ENCODE measurements around the gene BRICD5.
A peak's percentile ranks its signal among the peaks of the same experiment; 100 is the strongest.
"Not testable (repeated sequence)": the region's sequence is repeated elsewhere in the genome, so short reads cannot be mapped to it uniquely, and the experiment has no call there.

Gene BRICD5

GRCh38 chr16:2210386-2211365, at the start of gene BRICD5:
TSS of gene BRICD5 (minus strand) at chr16:2210863. CDS start at chr16:2210833, 30 bp downstream.
- DNase-seq, result no peak

GRCh38 chr16:2260250-2260649, 49.6 kb upstream of the BRICD5 start:
- DNase-seq, result no peak

- DNase-seq, result not testable (repeated sequence)
Measured at GRCh38 chr16:2258530-2258929, 47.9 kb upstream of the BRICD5 start.

GRCh38 chr16:2257726-2258125, 47.1 kb upstream of the BRICD5 start:
- no peak for DNase-seq

GRCh38 chr16:2256531-2257140, 46.0 kb upstream of the BRICD5 start:
- no peak for DNase-seq

- no peak for DNase-seq
Measured at GRCh38 chr16:2253293-2253692, 42.6 kb upstream of the BRICD5 start.

- DNase-seq, result no peak
Measured at GRCh38 chr16:2252806-2253148, 42.1 kb upstream of the BRICD5 start.

GRCh38 chr16:2251296-2252111, 40.8 kb upstream of the BRICD5 start, which contains the start of gene ECI1:
TSS of gene ECI1 (minus strand) at chr16:2251587. CDS start at chr16:2251566, 21 bp downstream.
- DNase-seq, result peak; percentile 96

- no peak for DNase-seq
Measured at GRCh38 chr16:2250652-2251295, 40.1 kb upstream of the BRICD5 start.

- DNase-seq, result no peak
Measured at GRCh38 chr16:2246301-2246885, 35.7 kb upstream of the BRICD5 start.

- no peak for DNase-seq
Measured at GRCh38 chr16:2244926-2245795, 34.5 kb upstream of the BRICD5 start.

GRCh38 chr16:2244301-2244700, 33.6 kb upstream of the BRICD5 start:
- DNase-seq, result no peak

GRCh38 chr16:2243781-2244180, 33.1 kb upstream of the BRICD5 start:
- DNase-seq, result no peak

GRCh38 chr16:2243031-2243528, 32.4 kb upstream of the BRICD5 start:
- DNase-seq, result no peak

GRCh38 chr16:2242598-2242997, 31.9 kb upstream of the BRICD5 start:
- no peak for DNase-seq

- DNase-seq, result not testable (repeated sequence)
Measured at GRCh38 chr16:2240331-2240730, 29.7 kb upstream of the BRICD5 start.

- no peak for DNase-seq
Measured at GRCh38 chr16:2238838-2239675, 28.4 kb upstream of the BRICD5 start.

- no peak for DNase-seq
Measured at GRCh38 chr16:2238150-2238837, 27.6 kb upstream of the BRICD5 start.

GRCh38 chr16:2237493-2238149, 27.0 kb upstream of the BRICD5 start:
- no peak for DNase-seq
